Body of pancreas (tissue), 4 donors: ENCODE results near the gene PPP4R4. TPM values are rescaled to one million over a fixed set of nuclear protein-coding genes. Genes with fewer than 3 reads are reported as not detected.
A peak's percentile ranks its signal among the peaks of the same experiment; 100 is the strongest.
"Not testable (repeated sequence)": the region's sequence is repeated elsewhere in the genome, so short reads cannot be mapped to it uniquely, and the experiment has no call there.

ENCODE experiments used
- ATAC-seq: fragments of 150-250 bp; one replicate; pipeline ENCODE4 v1.9.1; 2016
- DNase-seq, 4 donors: peaks; one replicate each; pipeline ENCODE4 v3.0.0-alpha.2; 2019
- H3K27ac ChIP-seq, 4 donors: fragments of 200-600 bp; sonication (generic); 1 replicate in 3 of 4; 2 replicates in 1 of 4; pipeline versions ENCODE4 v1.5.1 to v1.6.1; 2016 to 2019; ENCODE audit warnings: mild to moderate bottlenecking in 1 of 4, mixed read lengths in 1 of 4, moderate library complexity in 1 of 4
- H3K27me3 ChIP-seq, 2 donors: fragments of 200-600 bp; sonication (generic); one replicate each; pipeline ENCODE4 v1.6.0; 2016; ENCODE audit warnings: mild to moderate bottlenecking in 1 of 2
- H3K36me3 ChIP-seq, 2 donors: fragments of 200-600 bp; sonication (generic); replicated peaks in 1 of 2; 2 replicates each; pipeline ENCODE4 v1.5.1; 2016; ENCODE audit warnings: low read depth in 2 of 2; ENCODE audit not compliant: insufficient read depth in 1 of 2
- H3K4me1 ChIP-seq: fragments of 200-600 bp; sonication (generic); one replicate; pipeline ENCODE4 v1.6.0; 2016
- H3K4me3 ChIP-seq, 2 donors: fragments of 200-600 bp; sonication (generic); 1 replicate in 1 of 2; 2 replicates in 1 of 2; pipeline ENCODE4 v1.5.1; 2016 to 2019
- H3K9me3 ChIP-seq, 3 donors: fragments of 200-600 bp; sonication (generic); 1 replicate in 2 of 3; 2 replicates in 1 of 3; pipeline ENCODE4 v1.5.1; 2016
- POLR2A ChIP-seq, 3 donors: fragments of 450-650 bp; IDR thresholded peaks; one replicate each; pipeline ENCODE4 v1.6.1; 2016; ENCODE audit warnings: antibody characterized with exemption in 3 of 3, mild to moderate bottlenecking in 2 of 3
- WGBS, 2 donors: methylation state at CpG; one replicate each; pipeline ENCODE4 v1.1.5; 2017; 5-methylcytosine and 5-hydroxymethylcytosine counted together
- intact Hi-C: fragments of 100-400 bp; cut with DNase I; formaldehyde crosslinking; loops from one replicate; pipeline ENCODE4 v1.15.1; 2023
- total RNA-seq, 2 donors: library from RNA; depleted of rRNA; stranded (reverse); fragments of >200 nt; gene quantifications; one replicate each; pipeline ENCODE4 v1.1.0, GENCODE V29; 2016
- TF ChIP-seq, protein P1 (sequence below), 7 experiments: fragments of 450-650 bp in 4 of 7; fragments of 200-600 bp in 3 of 7; sonication (generic) in 3 of 7; IDR thresholded peaks; one replicate each; pipeline ENCODE4 v1.5.1; 2016 to 2019; ENCODE audit warnings: antibody characterized with exemption in 7 of 7

The PPP4R4 gene
- total RNA-seq, 2 donors from 2014 or later: 1.3 to 2.6 TPM

GRCh38 chr14:94239406-94239805 is 65.3 kb downstream of the PPP4R4 start:
- Histone ChIP-seq H3K36me3 (no peaks in the 10 kb centered on the region), H3K27ac (no peak overlapping the region), H3K4me1 (no peaks in the 10 kb centered on the region), H3K27me3 (no peaks in the 10 kb centered on the region), H3K4me3 (no peak overlapping the region), H3K9me3 (no peaks in the 10 kb centered on the region)
- ATAC-seq (no peak), DNase-seq (no peak)
- WGBS, 2 donors: 87 to 90% methylated on average over 2 of the region's 2 CpGs
- no peak for TF ChIP-seq POLR2A (IDR thresholded peaks at IDR 0.05)
- TF ChIP-seq, protein P1, sequence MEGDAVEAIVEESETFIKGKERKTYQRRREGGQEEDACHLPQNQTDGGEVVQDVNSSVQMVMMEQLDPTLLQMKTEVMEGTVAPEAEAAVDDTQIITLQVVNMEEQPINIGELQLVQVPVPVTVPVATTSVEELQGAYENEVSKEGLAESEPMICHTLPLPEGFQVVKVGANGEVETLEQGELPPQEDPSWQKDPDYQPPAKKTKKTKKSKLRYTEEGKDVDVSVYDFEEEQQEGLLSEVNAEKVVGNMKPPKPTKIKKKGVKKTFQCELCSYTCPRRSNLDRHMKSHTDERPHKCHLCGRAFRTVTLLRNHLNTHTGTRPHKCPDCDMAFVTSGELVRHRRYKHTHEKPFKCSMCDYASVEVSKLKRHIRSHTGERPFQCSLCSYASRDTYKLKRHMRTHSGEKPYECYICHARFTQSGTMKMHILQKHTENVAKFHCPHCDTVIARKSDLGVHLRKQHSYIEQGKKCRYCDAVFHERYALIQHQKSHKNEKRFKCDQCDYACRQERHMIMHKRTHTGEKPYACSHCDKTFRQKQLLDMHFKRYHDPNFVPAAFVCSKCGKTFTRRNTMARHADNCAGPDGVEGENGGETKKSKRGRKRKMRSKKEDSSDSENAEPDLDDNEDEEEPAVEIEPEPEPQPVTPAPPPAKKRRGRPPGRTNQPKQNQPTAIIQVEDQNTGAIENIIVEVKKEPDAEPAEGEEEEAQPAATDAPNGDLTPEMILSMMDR (IDR thresholded peaks at IDR 0.05): no peak
- intact Hi-C loops: no loop called here

- Histone ChIP-seq H3K4me1 (no peaks in the 10 kb centered on the region), H3K4me3 (no peak overlapping the region), H3K9me3 (no peaks in the 10 kb centered on the region), H3K27ac (no peak overlapping the region), H3K27me3 (no peaks in the 10 kb centered on the region), H3K36me3 (no peaks in the 10 kb centered on the region)
- TF ChIP-seq POLR2A (IDR thresholded peaks at IDR 0.05): no peak
- TF ChIP-seq, protein P1 (IDR thresholded peaks at IDR 0.05): no peak
- no peak for ATAC-seq
- intact Hi-C loops: no loop called here
- 87 to 90% methylated on average over 2 of the region's 2 CpGs for WGBS, 2 donors
- DNase-seq: no peak
Measured at GRCh38 chr14:94244182-94244581, 70.1 kb downstream of the PPP4R4 start.

DNA sequence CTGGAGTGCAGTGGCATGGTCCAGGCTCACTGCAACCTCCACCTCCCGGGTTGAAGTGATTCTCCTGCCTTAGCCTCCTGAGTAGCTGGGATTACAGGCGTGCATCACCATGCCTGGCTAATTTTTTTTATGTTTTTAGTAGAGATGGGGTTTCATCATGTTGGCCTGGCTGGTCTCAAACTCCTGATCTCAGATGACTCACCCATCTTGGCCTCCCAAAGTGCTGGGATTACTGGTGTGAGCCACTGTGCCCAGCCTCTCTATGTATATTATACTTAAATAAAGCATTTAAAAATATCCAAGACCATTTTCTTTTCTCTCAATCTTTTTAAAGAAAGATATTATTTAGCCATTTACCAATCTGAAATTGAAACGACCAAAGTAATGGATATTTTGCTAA is 90.1 kb downstream of the PPP4R4 start:
- H3K4me1 ChIP-seq, H3K36me3 ChIP-seq, ATAC-seq, DNase-seq, intact Hi-C loops, H3K27ac ChIP-seq, H3K27me3 ChIP-seq, H3K4me3 ChIP-seq, H3K9me3 ChIP-seq: not testable (repeated sequence)
- 50 to 71% methylated on average over 3 of the region's 3 CpGs for WGBS, 2 donors

- no peak overlapping the region for H3K27ac ChIP-seq
- H3K4me3 ChIP-seq: no peak overlapping the region
- no peaks in the 10 kb centered on the region for H3K36me3 ChIP-seq
- intact Hi-C loops: no loop called here
- ATAC-seq (no peak), DNase-seq (no peak)
- H3K4me1 ChIP-seq: no peaks in the 10 kb centered on the region
- WGBS, 2 donors: 80 to 81% methylated on average over 1 of the region's 1 CpG
- no peaks in the 10 kb centered on the region for H3K27me3 ChIP-seq
- no peaks in the 10 kb centered on the region for H3K9me3 ChIP-seq
- TF ChIP-seq POLR2A (IDR thresholded peaks at IDR 0.05): no peak
- TF ChIP-seq, protein P1 (IDR thresholded peaks at IDR 0.05): no peak
Measured at GRCh38 chr14:94267352-94267751, 93.2 kb downstream of the PPP4R4 start.

- ATAC-seq, DNase-seq, H3K4me1 ChIP-seq, H3K4me3 ChIP-seq, H3K36me3 ChIP-seq, intact Hi-C loops, H3K27ac ChIP-seq, H3K9me3 ChIP-seq, H3K27me3 ChIP-seq: not testable (repeated sequence)
- WGBS, 2 donors: 74 to 78% methylated on average over 7 of the region's 7 CpGs
Measured at GRCh38 chr14:94268582-94268981, 94.5 kb downstream of the PPP4R4 start.

DNA sequence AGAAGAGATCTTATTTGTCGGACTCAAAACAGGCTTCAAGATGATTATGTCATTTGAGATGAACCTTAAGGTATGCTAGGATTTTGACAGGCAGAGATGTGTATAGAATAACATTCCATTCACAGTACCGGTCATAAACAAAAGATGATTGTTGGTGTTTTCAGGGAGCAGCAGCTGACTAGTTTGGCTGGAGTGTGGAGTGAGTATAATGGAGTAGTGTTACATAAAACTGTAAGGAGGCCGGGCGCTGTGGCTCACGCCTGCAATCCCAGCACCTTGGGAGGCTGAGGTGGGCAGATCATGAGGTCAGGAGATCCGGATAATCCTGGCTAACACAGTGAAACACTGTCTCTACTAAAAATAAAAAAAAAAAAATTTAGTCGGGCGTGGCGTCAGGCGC is 95.0 kb downstream of the PPP4R4 start:
- no peaks in the 10 kb centered on the region for H3K27me3 ChIP-seq
- intact Hi-C loops: no loop called here
- ATAC-seq (no peak), DNase-seq (no peak)
- no peaks in the 10 kb centered on the region for H3K36me3 ChIP-seq
- 50 to 55% methylated on average over 10 of the region's 10 CpGs for WGBS, 2 donors
- H3K27ac ChIP-seq: no peak overlapping the region
- no peak overlapping the region for H3K4me3 ChIP-seq
- H3K9me3 ChIP-seq: no peaks in the 10 kb centered on the region
- H3K4me1 ChIP-seq: no peaks in the 10 kb centered on the region
- TF ChIP-seq, protein P1 (IDR thresholded peaks at IDR 0.05): no peak

DNA sequence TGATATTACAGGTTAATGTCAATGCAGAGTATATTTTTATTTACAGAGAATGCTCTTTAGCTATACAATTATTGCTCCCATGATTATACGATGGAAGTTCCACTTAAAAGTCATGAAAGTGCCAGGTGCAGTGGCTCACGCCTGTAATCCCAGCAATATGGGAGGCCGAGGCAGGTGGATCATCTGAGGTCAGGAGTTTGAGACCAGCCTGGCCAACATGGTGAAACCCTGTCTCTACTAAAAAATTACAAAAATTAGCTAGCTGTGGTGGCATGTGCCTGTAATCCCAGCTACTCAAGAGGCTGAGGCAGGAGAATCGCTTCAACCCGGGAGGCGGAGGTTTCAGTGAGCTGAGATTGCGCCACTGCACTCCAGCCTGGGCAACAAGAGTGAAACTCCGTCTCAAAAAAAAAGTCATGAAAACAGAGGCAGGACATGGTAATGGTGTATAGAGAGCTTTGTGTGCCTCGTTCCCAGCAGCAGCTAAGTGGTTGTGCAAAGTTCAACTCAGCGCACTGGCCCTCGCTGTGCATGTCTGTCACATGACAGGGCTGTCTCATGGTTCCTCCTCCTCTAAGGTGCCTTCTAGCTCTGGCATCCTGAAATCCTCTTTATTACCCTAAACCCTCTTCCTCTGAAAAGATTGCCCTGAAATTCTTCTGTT is 102.9 kb downstream of the PPP4R4 start:
- H3K27ac ChIP-seq, H3K27me3 ChIP-seq, H3K36me3 ChIP-seq, H3K4me1 ChIP-seq, ATAC-seq, H3K4me3 ChIP-seq, intact Hi-C loops, H3K9me3 ChIP-seq: not testable (repeated sequence)
- 81 to 86% methylated on average over 11 of the region's 11 CpGs for WGBS, 2 donors
- DNase-seq: peak in 2 of 4 donors; percentile 26 to 48
